Activated B cell treated with CpG ODN at 0.5 μM for 24 hours (primary cell): ENCODE measurements around the gene CRACR2A. TPM values are rescaled to one million over a fixed set of nuclear protein-coding genes. Genes with fewer than 3 reads are reported as not detected.

ENCODE experiments used
- ATAC-seq: fragments of 200-7000 bp; cut with Tn5 transposase; one replicate; pipeline ENCODE4 v1.10.0; 2021; ENCODE audit warnings: low read depth, mild to moderate bottlenecking, moderate library complexity
- CTCF ChIA-PET: fragments of 350-600 bp; sonication (Branson Sonifier 250); formaldehyde crosslinking; loops from one replicate; lab custom pipeline; 2021; ENCODE audit warnings: antibody characterized with exemption; lab: Charles Lee
- POLR2A ChIA-PET: fragments of 350-600 bp; sonication (Branson Sonifier 250); formaldehyde crosslinking; loops from one replicate; lab custom pipeline; 2021; ENCODE audit warnings: antibody characterized with exemption; lab: Charles Lee
- DNase-seq: peaks from one replicate; pipeline ENCODE4 v3.0.0; 2022
- H3K27ac Mint-ChIP-seq: one replicate; pipeline ENCODE4 v1.8.0; 2020; ENCODE audit warnings: mixed read lengths
- H3K27me3 Mint-ChIP-seq: one replicate; pipeline ENCODE4 v1.8.0; 2021; ENCODE audit warnings: mixed read lengths
- H3K36me3 Mint-ChIP-seq: one replicate; pipeline ENCODE4 v1.8.0; 2021; ENCODE audit warnings: low read depth, mixed read lengths
- H3K4me1 Mint-ChIP-seq: one replicate; pipeline ENCODE4 v1.8.0; 2021; ENCODE audit warnings: mixed read lengths
- H3K4me3 Mint-ChIP-seq: one replicate; pipeline ENCODE4 v1.8.0; 2020; ENCODE audit warnings: mild to moderate bottlenecking, mixed read lengths
- H3K9me3 Mint-ChIP-seq: one replicate; pipeline ENCODE4 v1.8.0; 2020; ENCODE audit warnings: mixed read lengths
- CTCF ChIP-seq: fragments of 200-600 bp; IDR thresholded peaks from one replicate; pipeline ENCODE4 v1.8.0; 2022; ENCODE audit warnings: antibody characterized with exemption, mild to moderate bottlenecking
- intact Hi-C: fragments of 100-400 bp; cut with micrococcal nuclease; formaldehyde crosslinking; loops from one replicate; pipeline ENCODE4 v1.15.1; 2024
- total RNA-seq: library from RNA; stranded (reverse); gene quantifications from 2 replicates; pipeline ENCODE4 v1.2.3, GENCODE V29; 2022

The CRACR2A gene
- total RNA-seq, 1 donor from 2014 or later, result 25.8 TPM

GRCh38 chr12:3747976-3748619, 4.8 kb downstream of the CRACR2A start:
- CTCF ChIA-PET, result no interaction called here
- Mint-ChIP-seq H3K36me3 (peaks cover 44% of the 10 kb centered on the region), H3K4me1 (peaks cover 16% of the 10 kb centered on the region), H3K9me3 (no peaks in the 10 kb centered on the region), H3K27ac (no peak overlapping the region), H3K4me3 (no peak overlapping the region), H3K27me3 (no peaks in the 10 kb centered on the region)
- no peak for TF ChIP-seq CTCF
- no peak for ATAC-seq
- no peak for DNase-seq
- POLR2A ChIA-PET, result no interaction called here
- intact Hi-C loops, result no loop called here

- ChIA-PET CTCF (no interaction called here), POLR2A (no interaction called here)
- Mint-ChIP-seq H3K4me3 (no peak overlapping the region), H3K36me3 (peaks cover 49% of the 10 kb centered on the region), H3K4me1 (peaks cover 16% of the 10 kb centered on the region), H3K9me3 (no peaks in the 10 kb centered on the region), H3K27me3 (no peaks in the 10 kb centered on the region), H3K27ac (no peak overlapping the region)
- no peak for TF ChIP-seq CTCF
- DNase-seq (no peak), ATAC-seq (no peak)
- intact Hi-C loops, result no loop called here
Measured at GRCh38 chr12:3747543-3747942, 5.4 kb downstream of the CRACR2A start.

DNA sequence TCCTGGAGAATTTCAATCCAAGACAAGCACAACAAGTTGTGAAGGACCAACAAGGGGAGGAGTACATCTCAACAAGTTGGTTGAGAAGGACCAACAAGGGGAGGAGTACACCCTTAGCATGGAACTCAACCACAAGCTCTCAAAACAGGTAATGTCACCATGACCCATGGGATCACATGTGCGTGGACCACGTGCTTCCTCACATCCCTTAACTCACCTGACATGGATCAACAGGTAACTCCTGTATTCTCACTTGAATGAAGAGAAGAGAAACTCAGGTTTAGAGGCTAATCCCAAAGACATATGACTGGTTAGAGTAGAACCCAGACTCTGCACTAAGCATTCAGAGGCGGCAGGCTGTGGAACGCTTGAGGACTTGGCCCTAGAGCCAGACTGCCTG, 6.2 kb downstream of the CRACR2A start:
- DNase-seq (no peak), ATAC-seq (no peak)
- Mint-ChIP-seq H3K36me3 (peaks cover 56% of the 10 kb centered on the region), H3K4me1 (peaks cover 9% of the 10 kb centered on the region), H3K9me3 (no peaks in the 10 kb centered on the region), H3K4me3 (no peak overlapping the region), H3K27ac (no peak overlapping the region), H3K27me3 (no peaks in the 10 kb centered on the region)
- POLR2A ChIA-PET, result no interaction called here
- no peak for TF ChIP-seq CTCF
- intact Hi-C loops, result no loop called here
- CTCF ChIA-PET, result no interaction called here

DNA sequence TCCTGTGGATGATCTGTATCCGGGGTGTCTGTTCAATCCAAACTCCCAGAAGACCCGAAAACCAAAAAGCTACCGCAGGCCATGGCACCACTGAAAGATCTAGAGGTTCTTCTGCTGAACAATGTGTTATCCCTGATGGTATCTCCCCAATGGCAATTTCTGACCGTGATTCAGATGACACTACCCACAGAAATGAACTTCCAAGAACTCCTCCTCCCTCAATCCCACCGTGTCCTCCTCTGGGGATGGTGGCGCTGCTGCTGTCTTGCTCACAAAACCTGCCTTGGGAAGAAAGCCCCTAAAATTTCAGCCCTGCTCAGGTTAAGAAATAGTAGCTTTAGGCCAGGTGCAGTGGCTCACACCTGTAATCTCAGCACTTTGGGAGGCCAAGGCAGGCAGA, 7.8 kb downstream of the CRACR2A start:
- Mint-ChIP-seq H3K36me3 (peaks cover 61% of the 10 kb centered on the region), H3K4me1 (no peaks in the 10 kb centered on the region), H3K4me3 (no peak overlapping the region), H3K27me3 (no peaks in the 10 kb centered on the region), H3K9me3 (no peaks in the 10 kb centered on the region), H3K27ac (no peak overlapping the region)
- intact Hi-C loops, result no loop called here
- TF ChIP-seq CTCF, result no peak
- CTCF ChIA-PET, result no interaction called here
- POLR2A ChIA-PET, result no interaction called here
- ATAC-seq, result no peak
- no peak for DNase-seq

DNA sequence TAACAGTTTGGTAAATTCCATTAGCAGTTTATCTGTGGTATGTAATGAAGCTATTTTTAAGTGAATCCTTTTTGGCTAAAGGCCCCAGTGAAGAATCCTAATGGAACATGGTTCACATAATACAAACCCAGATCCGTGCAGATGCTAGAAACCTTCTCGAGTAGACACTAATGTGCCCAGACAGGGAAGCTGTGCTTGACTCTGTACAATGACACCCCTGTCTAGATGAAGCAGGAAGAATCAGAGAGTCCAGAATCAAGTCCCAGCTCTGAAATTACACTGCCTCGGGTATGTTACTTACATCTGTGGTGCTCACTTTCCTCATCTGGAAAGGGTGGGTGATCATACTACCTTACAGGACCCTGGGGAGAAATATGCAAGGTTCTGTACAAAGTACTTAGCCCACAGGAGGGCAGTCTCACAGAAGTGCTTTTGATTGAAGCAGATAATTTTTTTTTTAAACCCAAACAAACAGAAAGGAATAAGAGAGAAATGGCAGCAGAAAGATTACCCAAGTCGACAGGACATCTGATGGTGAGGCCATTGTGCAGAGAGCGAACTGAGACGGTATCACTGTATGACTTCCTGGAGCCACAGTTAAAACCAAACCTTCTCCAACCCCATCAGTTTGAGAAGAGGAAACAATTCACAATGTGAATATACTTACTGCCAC, 8.5 kb downstream of the CRACR2A start:
- POLR2A ChIA-PET, result interaction anchor here (0.6 kb wide), 1 partner anchor 526 kb away, joined by 4 read pairs; no protein-coding TSS in a partner anchor
- H3K27me3 Mint-ChIP-seq, result no peaks in the 10 kb centered on the region
- H3K27ac Mint-ChIP-seq, result no peak overlapping the region
- peaks cover 62% of the 10 kb centered on the region for H3K36me3 Mint-ChIP-seq
- no peaks in the 10 kb centered on the region for H3K9me3 Mint-ChIP-seq
- no peak for ATAC-seq
- H3K4me3 Mint-ChIP-seq, result no peak overlapping the region
- CTCF ChIA-PET, result interaction anchor here (1.1 kb wide), 1 partner anchor 33 kb away, joined by 3 read pairs; no protein-coding TSS in a partner anchor
- no peaks in the 10 kb centered on the region for H3K4me1 Mint-ChIP-seq
- DNase-seq, result no peak
- intact Hi-C loops, result no loop called here
- TF ChIP-seq CTCF, result no peak
